Liver (tissue), 9 donors: Measurements from ENCODE around the gene LSMEM2. TPM values are rescaled to one million over a fixed set of nuclear protein-coding genes. Genes with fewer than 3 reads are reported as not detected.

Experiments
- DNase-seq: peaks from one replicate; pipeline ENCODE4 v3.0.0-alpha.2; 2017; ENCODE audit warnings: low spot score
- H3K27ac ChIP-seq, 2 donors: one replicate each; pipeline ENCODE4 v1.7.0; 2013; ENCODE audit warnings: inconsistent platforms in 2 of 2, low read length in 2 of 2, control low read depth in 1 of 2, low read depth in 1 of 2, mild to moderate bottlenecking in 1 of 2
- H3K27me3 ChIP-seq, 4 donors: one replicate each; pipeline versions ENCODE4 v1.6.1 to v1.7.0; 2013; ENCODE audit warnings: low read length in 3 of 4, inconsistent platforms in 1 of 4, mild to moderate bottlenecking in 1 of 4, moderate library complexity in 1 of 4; ENCODE audit not compliant: control insufficient read depth in 4 of 4, insufficient read depth in 4 of 4
- H3K36me3 ChIP-seq, 4 donors: one replicate each; pipeline versions ENCODE4 v1.6.1 to v1.7.0; 2013; ENCODE audit warnings: low read length in 3 of 4, mild to moderate bottlenecking in 3 of 4, low read depth in 1 of 4, moderate library complexity in 1 of 4; ENCODE audit not compliant: control insufficient read depth in 4 of 4, insufficient read depth in 3 of 4
- H3K4me1 ChIP-seq, 4 donors: one replicate each; pipeline versions ENCODE4 v1.6.1 to v1.7.0; 2013; ENCODE audit warnings: low read length in 3 of 4, mild to moderate bottlenecking in 3 of 4, moderate library complexity in 1 of 4; ENCODE audit not compliant: control insufficient read depth in 4 of 4, insufficient read depth in 4 of 4
- H3K4me3 ChIP-seq, 3 donors: one replicate each; pipeline versions ENCODE4 v1.6.1 to v1.7.0; 2013; ENCODE audit warnings: low read length in 3 of 3, control low read depth in 1 of 3, low read depth in 1 of 3, mild to moderate bottlenecking in 1 of 3
- H3K9ac ChIP-seq, 2 donors: one replicate each; pipeline ENCODE4 v1.7.0; 2013; ENCODE audit warnings: low read length in 2 of 2, mild to moderate bottlenecking in 2 of 2, moderate library complexity in 2 of 2, control low read depth in 1 of 2, low read depth in 1 of 2
- H3K9me3 ChIP-seq, 4 donors: one replicate each; pipeline versions ENCODE4 v1.6.1 to v1.7.0; 2013; ENCODE audit warnings: low read length in 3 of 4; ENCODE audit not compliant: control insufficient read depth in 4 of 4
- CTCF ChIP-seq: fragments of 150-350 bp; IDR thresholded peaks from 2 replicates; pipeline ENCODE4 v1.5.1; 2017; ENCODE audit warnings: improper control_type of control experiment, low read depth, low read length; ENCODE audit not compliant: missing input control
- EGR1 ChIP-seq, 2 donors: IDR thresholded peaks; 2 replicates each; pipeline ENCODE4 v1.6.1; 2016 to 2018; ENCODE audit warnings: antibody characterized with exemption in 2 of 2, low read depth in 2 of 2
- FOXA1 ChIP-seq: IDR thresholded peaks from 2 replicates; pipeline ENCODE4 v1.6.1; 2016; ENCODE audit warnings: antibody characterized with exemption
- FOXA2 ChIP-seq: IDR thresholded peaks from 2 replicates; pipeline ENCODE4 v1.6.1; 2016; ENCODE audit warnings: antibody characterized with exemption
- GABPA ChIP-seq, 2 donors: IDR thresholded peaks in 1 of 2; conservative IDR thresholded peaks in 1 of 2; 2 replicates each; pipeline ENCODE4 v1.6.1; 2016; ENCODE audit warnings: antibody characterized with exemption in 2 of 2, mild to moderate bottlenecking in 1 of 2, moderate library complexity in 1 of 2
- HNF4A ChIP-seq, 2 donors: conservative IDR thresholded peaks; 2 replicates each; pipeline ENCODE4 v1.6.1; 2016; ENCODE audit warnings: antibody characterized with exemption in 2 of 2, mild to moderate bottlenecking in 2 of 2
- HNF4G ChIP-seq: IDR thresholded peaks from 2 replicates; pipeline ENCODE4 v1.6.1; 2016; ENCODE audit warnings: antibody characterized with exemption
- JUND ChIP-seq, 2 donors: IDR thresholded peaks; 2 replicates each; pipeline ENCODE4 v1.6.1; 2016; ENCODE audit warnings: antibody characterized with exemption in 2 of 2
- MAX ChIP-seq: IDR thresholded peaks from 2 replicates; pipeline ENCODE4 v1.6.1; 2016; ENCODE audit warnings: antibody characterized with exemption
- NR2F2 ChIP-seq: IDR thresholded peaks from 2 replicates; pipeline ENCODE4 v1.6.1; 2016; ENCODE audit warnings: antibody characterized with exemption
- RAD21 ChIP-seq, 2 donors: IDR thresholded peaks; 2 replicates each; pipeline ENCODE4 v1.6.1; 2016; ENCODE audit warnings: antibody characterized with exemption in 2 of 2, mild to moderate bottlenecking in 2 of 2
- RXRA ChIP-seq, 2 donors: IDR thresholded peaks; 2 replicates each; pipeline ENCODE4 v1.6.1; 2017 to 2018; ENCODE audit warnings: antibody characterized with exemption in 2 of 2, mild to moderate bottlenecking in 1 of 2
- SP1 ChIP-seq: IDR thresholded peaks from 2 replicates; pipeline ENCODE4 v1.6.1; 2018; ENCODE audit warnings: antibody characterized with exemption, mild to moderate bottlenecking
- TAF1 ChIP-seq: conservative IDR thresholded peaks from 2 replicates; pipeline ENCODE4 v1.6.1; 2016; ENCODE audit warnings: antibody characterized with exemption, mild to moderate bottlenecking
- ZBTB33 ChIP-seq: IDR thresholded peaks from 2 replicates; pipeline ENCODE4 v1.6.1; 2016; ENCODE audit warnings: antibody characterized with exemption
- WGBS: extraction: QIAGEN DNeasy Blood & Tissue Kit; methylation state at CpG from one replicate; pipeline ENCODE4 v1.1.7; 2013; 5-methylcytosine and 5-hydroxymethylcytosine counted together
- polyA plus RNA-seq, 2 donors: library from polyadenylated mRNA; stranded (reverse) in 1 of 2; unstranded in 1 of 2; fragments of 200-250 nt in 1 of 2; fragments of >200 nt in 1 of 2; fragmentation: Nextera tagmentation in 1 of 2; extraction: Ambion mirVana in 1 of 2; gene quantifications; one replicate each; pipeline versions ENCODE4 v1.2.1 to v1.2.3, GENCODE V29; 2013 to 2015
- total RNA-seq, 2 donors: library from RNA; depleted of rRNA; stranded (reverse); fragments of >200 nt; gene quantifications; one replicate each; pipeline ENCODE4 v1.2.3, GENCODE V29; 2014
- donor health status: healthy.
- donor health status: healthy.
- donor health status: healthy.
- donor health status: healthy.
- donor health status: healthy.

LSMEM2 gene
- total and polyA plus RNA-seq, 4 donors = 0.03 to 0.08 TPM; not detected in 2

GRCh38 chr3:50297384-50297775, 18.5 kb downstream of the LSMEM2 start:
- H3K9me3 ChIP-seq = no peaks in the 10 kb centered on the region
- WGBS = 86% methylated on average over 2 of the region's 2 CpGs
- peak; percentile 64 for DNase-seq
- TF ChIP-seq JUND (IDR thresholded peaks at IDR 0.05) (no peak), RXRA (IDR thresholded peaks at IDR 0.05) (no peak), NR2F2 (no peak), HNF4G (no peak), TAF1 (no peak), RAD21 (IDR thresholded peaks at IDR 0.05) (no peak), FOXA2 (no peak)
- H3K4me1 ChIP-seq = peaks cover 12 to 48% (median 33%) of the 10 kb centered on the region in 4 donors
- H3K9ac ChIP-seq = no peak overlapping the region
- peaks cover 0 to 3% (median 0%) of the 10 kb centered on the region in 4 donors for H3K36me3 ChIP-seq
- H3K27me3 ChIP-seq = no peaks in the 10 kb centered on the region
- no peak overlapping the region for H3K4me3 ChIP-seq
- no peak overlapping the region for H3K27ac ChIP-seq

- no peaks in the 10 kb centered on the region for H3K27me3 ChIP-seq
- H3K4me3 ChIP-seq = peak overlapping the region in 2 of 3 donors; percentile 54 to 67
- DNase-seq = peak; percentile 50
- peak overlapping the region; percentile 81 to 90 for H3K9ac ChIP-seq
- no peaks in the 10 kb centered on the region for H3K9me3 ChIP-seq
- 66% methylated on average over 9 of the region's 9 CpGs for WGBS
- peak overlapping the region; percentile 84 to 95 for H3K27ac ChIP-seq
- peaks cover 10 to 46% (median 27%) of the 10 kb centered on the region in 4 donors for H3K4me1 ChIP-seq
- no peak for TF ChIP-seq NR2F2
- no peak for TF ChIP-seq FOXA2
- TF ChIP-seq JUND (IDR thresholded peaks at IDR 0.05) = no peak
- TF ChIP-seq CTCF = peak; percentile 9
- peaks cover 0 to 3% (median 0%) of the 10 kb centered on the region in 4 donors for H3K36me3 ChIP-seq
Observed at GRCh38 chr3:50297896-50298725, 19.2 kb downstream of the LSMEM2 start.

- Histone ChIP-seq H3K36me3 (peaks cover 0 to 3% (median 0%) of the 10 kb centered on the region in 4 donors), H3K9ac (peak within 1 kb of the TSS; percentile 81 to 90), H3K27me3 (no peaks in the 10 kb centered on the region), H3K4me1 (peaks cover 12 to 49% (median 31%) of the 10 kb centered on the region in 4 donors), H3K4me3 (peak within 1 kb of the TSS; percentile 54 to 86 (median 67)), H3K27ac (peak within 1 kb of the TSS; percentile 84 to 95), H3K9me3 (no peaks in the 10 kb centered on the region)
- under 1% methylated on average over 61 of the region's 61 CpGs for WGBS
- peak; percentile 99 for DNase-seq
- TF ChIP-seq FOXA1 (no peak), TAF1 (peak; percentile 66), MAX (no peak), CTCF (peak; percentile 33), GABPA (IDR thresholded peaks at IDR 0.05 in 1 of 2, conservative IDR thresholded peaks at IDR 0.05 in 1 of 2) (no peak), ZBTB33 (no peak), JUND (IDR thresholded peaks at IDR 0.05) (no peak), EGR1 (IDR thresholded peaks at IDR 0.05; ENCODE audit: low read depth in 2 of 2) (no peak), SP1 (no peak), HNF4A (conservative IDR thresholded peaks at IDR 0.05) (no peak), NR2F2 (no peak)
Observed at GRCh38 chr3:50298836-50299637, 20.1 kb downstream of the LSMEM2 start, which contains the start of the genes HYAL3 and NAA80. TSS of gene HYAL3 (minus strand) at chr3:50299405. CDS start at chr3:50295602, 3,803 bp downstream. TSS of gene NAA80 (minus strand) at chr3:50299405. CDS start at chr3:50297463, 1,942 bp downstream.
